Measurements from ENCODE around the gene PATJ. TPM values are rescaled to one million over a fixed set of nuclear protein-coding genes. Genes with fewer than 3 reads are reported as not detected.

Gene PATJ
- total RNA-seq, 4 donors from 2014 or later: 119 to 299 (median 149) TPM

- Histone ChIP-seq H3K4me3 (no peak overlapping the region), H3K27ac (no peak overlapping the region), H3K36me3 (no peaks in the 10 kb centered on the region), H3K27me3 (no peaks in the 10 kb centered on the region), H3K9me3 (no peaks in the 10 kb centered on the region), H3K4me1 (no peaks in the 10 kb centered on the region)
- WGBS, 2 donors (ENCODE audit: low coverage in 1 of 2): 81 to 88% methylated on average over 9 to 11 of the region's 11 CpGs
- in situ Hi-C loops (cut with MboI; ENCODE audit: low pct_ligation_motif_present in 1 of 4, low pct_unique_long_range_greater_than_20kb in 1 of 4, low sequenced_read_pairs in 3 of 4): no loop called here
- intact Hi-C loops (cut with DNase I; ENCODE audit: low total_unique reads): no loop called here
- TF ChIP-seq POLR2A (IDR thresholded peaks at IDR 0.05) (no peak), EP300 (IDR thresholded peaks at IDR 0.05; ENCODE audit: low read depth) (no peak), POLR2AphosphoS5 (IDR thresholded peaks at IDR 0.05) (no peak), CTCF (IDR thresholded peaks at IDR 0.05) (no peak)
- DNase-seq: no peak
These were observed 368.0 kb downstream of the PATJ start for GRCh38 chr1:62110198-62110817.

- Histone ChIP-seq H3K4me3 (no peak overlapping the region), H3K9me3 (no peaks in the 10 kb centered on the region), H3K27me3 (no peaks in the 10 kb centered on the region), H3K4me1 (no peaks in the 10 kb centered on the region), H3K27ac (no peak overlapping the region), H3K36me3 (peaks cover 0 to 7% (median 0%) of the 10 kb centered on the region in 4 donors)
- TF ChIP-seq CTCF (IDR thresholded peaks at IDR 0.05) (no peak), POLR2A (IDR thresholded peaks at IDR 0.05) (no peak), POLR2AphosphoS5 (IDR thresholded peaks at IDR 0.05) (no peak), EP300 (IDR thresholded peaks at IDR 0.05; ENCODE audit: low read depth) (no peak)
- WGBS, 2 donors (ENCODE audit: low coverage in 1 of 2): 95 to 100% methylated on average over 1 of the region's 1 CpG
- no peak for DNase-seq
- intact Hi-C loops (cut with DNase I; ENCODE audit: low total_unique reads): no loop called here
- in situ Hi-C loops (cut with MboI; ENCODE audit: low pct_ligation_motif_present in 1 of 4, low pct_unique_long_range_greater_than_20kb in 1 of 4, low sequenced_read_pairs in 3 of 4): no loop called here
These were observed 368.8 kb downstream of the PATJ start for GRCh38 chr1:62111084-62111483.

GRCh38 chr1:62113507-62113906 lies 371.2 kb downstream of the PATJ start:
- H3K4me1 ChIP-seq: no peaks in the 10 kb centered on the region
- no peak overlapping the region for H3K4me3 ChIP-seq
- intact Hi-C loops (cut with DNase I; ENCODE audit: low total_unique reads) (no loop called here), in situ Hi-C loops (cut with MboI; ENCODE audit: low pct_ligation_motif_present in 1 of 4, low pct_unique_long_range_greater_than_20kb in 1 of 4, low sequenced_read_pairs in 3 of 4) (no loop called here)
- H3K27ac ChIP-seq: no peak overlapping the region
- no peaks in the 10 kb centered on the region for H3K9me3 ChIP-seq
- DNase-seq: no peak
- TF ChIP-seq CTCF (IDR thresholded peaks at IDR 0.05): no peak
- no peak for TF ChIP-seq EP300 (IDR thresholded peaks at IDR 0.05; ENCODE audit: low read depth)
- TF ChIP-seq POLR2AphosphoS5 (IDR thresholded peaks at IDR 0.05): no peak
- TF ChIP-seq POLR2A (IDR thresholded peaks at IDR 0.05): no peak
- H3K27me3 ChIP-seq: no peaks in the 10 kb centered on the region
- H3K36me3 ChIP-seq: peaks cover 0 to 9% (median 0%) of the 10 kb centered on the region in 4 donors

- Histone ChIP-seq H3K4me3 (no peak overlapping the region), H3K4me1 (no peaks in the 10 kb centered on the region), H3K27me3 (no peaks in the 10 kb centered on the region), H3K27ac (no peak overlapping the region), H3K9me3 (no peaks in the 10 kb centered on the region), H3K36me3 (peaks cover 0 to 9% (median 0%) of the 10 kb centered on the region in 4 donors)
- no peak for DNase-seq
- in situ Hi-C loops (cut with MboI; ENCODE audit: low pct_ligation_motif_present in 1 of 4, low pct_unique_long_range_greater_than_20kb in 1 of 4, low sequenced_read_pairs in 3 of 4): no loop called here
- TF ChIP-seq POLR2A (IDR thresholded peaks at IDR 0.05): no peak
- no peak for TF ChIP-seq CTCF (IDR thresholded peaks at IDR 0.05)
- TF ChIP-seq POLR2AphosphoS5 (IDR thresholded peaks at IDR 0.05): no peak
- no peak for TF ChIP-seq EP300 (IDR thresholded peaks at IDR 0.05; ENCODE audit: low read depth)
- 88 to 91% methylated on average over 5 to 6 of the region's 6 CpGs for WGBS, 2 donors (ENCODE audit: low coverage in 1 of 2)
- intact Hi-C loops (cut with DNase I; ENCODE audit: low total_unique reads): no loop called here
These were observed 374.9 kb downstream of the PATJ start for GRCh38 chr1:62117018-62117750.
